ENCODE measurements around the gene ABCA3.

DNA sequence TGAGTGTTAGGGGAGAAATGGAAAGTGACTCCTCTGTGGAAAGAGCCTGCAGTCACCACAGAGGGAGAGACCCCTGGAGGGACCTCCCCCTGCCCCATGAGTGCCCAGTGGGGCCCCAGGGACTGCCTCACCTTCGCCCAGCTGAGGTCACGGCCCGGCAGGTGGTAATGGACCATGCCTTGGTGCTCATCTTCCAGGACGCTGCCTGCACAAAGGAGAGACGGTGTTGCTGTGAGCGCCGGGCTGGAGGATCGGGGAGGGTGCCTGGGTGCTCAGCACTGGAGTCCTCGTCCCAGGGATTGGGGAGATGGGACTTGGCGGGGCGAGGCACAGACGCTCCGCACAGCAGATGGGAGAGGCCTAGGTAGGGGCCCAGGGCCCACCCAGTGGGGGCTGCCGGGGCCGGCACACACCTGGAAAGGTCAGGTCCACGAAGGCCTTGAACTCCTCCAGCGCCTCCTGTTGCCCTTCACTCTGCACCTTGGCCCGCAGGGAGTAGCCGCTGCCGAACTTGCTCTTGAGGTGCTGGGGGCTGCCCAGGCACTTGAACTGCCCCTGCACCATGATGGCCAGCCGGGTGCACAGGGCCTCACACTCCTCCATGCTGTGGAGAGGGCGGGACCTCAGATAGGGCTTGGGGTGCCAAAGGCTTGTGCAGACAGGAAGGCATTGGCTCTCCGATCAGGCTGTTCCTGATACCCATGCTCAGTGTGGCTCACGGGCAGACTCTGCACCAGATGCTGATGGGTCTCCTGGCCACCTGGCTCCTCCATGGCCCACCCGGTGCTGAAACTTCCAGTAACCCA lies 62.9 kb downstream of the ABCA3 start:
- TF ChIP-seq CTCF (IDR thresholded peaks at IDR 0.05; ENCODE audit: control extremely low read depth in 1 of 3, insufficient read depth in 1 of 3, low read depth in 1 of 3, low read length in 3 of 3) (no peak), POLR2AphosphoS5 (IDR thresholded peaks at IDR 0.05; ENCODE audit: low read depth, low read length) (no peak), USF2 (IDR thresholded peaks at IDR 0.05; ENCODE audit: low read length) (no peak), CTBP2 (IDR thresholded peaks at IDR 0.05; ENCODE audit: borderline replicate concordance, insufficient read depth, insufficient read length, low read length) (no peak), POLR2A (IDR thresholded peaks at IDR 0.05; ENCODE audit: control extremely low read depth in 1 of 2, low read depth in 2 of 2, low read length in 2 of 2) (no peak), ATF2 (IDR thresholded peaks at IDR 0.05; ENCODE audit: low read length) (no peak), BACH1 (IDR thresholded peaks at IDR 0.05; ENCODE audit: low read length) (no peak), PHF8 (conservative IDR thresholded peaks at IDR 0.05; ENCODE audit: low read depth, low read length) (no peak)

Measured in H1 (cell line).